IMR-90 (cell line): ENCODE measurements around the gene NAA10. TPM values are rescaled to one million over a fixed set of nuclear protein-coding genes. Genes with fewer than 3 reads are reported as not detected.

ENCODE experiments used
- ATAC-seq: fragments of 200-7000 bp; cut with Tn5 transposase; 2 replicates; pipeline ENCODE4 v1.9.1; 2020; ENCODE audit warnings: low read depth, mild to moderate bottlenecking, moderate library complexity
- BruUV-seq: library from RNA; stranded (reverse); fragments of 400-500 nt; replicated peaks from 2 replicates; lab custom pipeline; 2021; lab: Mats Ljungman, UMichigan
- CTCF ChIA-PET: fragments of 300-600 bp; formaldehyde crosslinking; extraction: SDS; loops from one replicate; lab custom pipeline; 2021; ENCODE audit warnings: antibody characterized with exemption; lab: Yijun Ruan, JAX
- POLR2A ChIA-PET: fragments of 300-600 bp; sonication (Branson Sonifier 250); formaldehyde crosslinking; loops from one replicate; lab custom pipeline; 2022; ENCODE audit warnings: antibody characterized with exemption; ENCODE audit not compliant: unreplicated experiment; lab: Charles Lee
- DNase-seq: peaks from one replicate; pipeline ENCODE4 v3.0.0; 2013
- H2AFZ ChIP-seq: replicated peaks from 2 replicates; pipeline ENCODE3; 2013; ENCODE audit warnings: low read length, mild to moderate bottlenecking; ENCODE audit not compliant: poor library complexity
- H2AK5ac ChIP-seq: 2 replicates; pipeline ENCODE4 v1.6.1; 2013; ENCODE audit warnings: low read depth, low read length, inconsistent platforms
- H2AK9ac ChIP-seq: replicated peaks from 2 replicates; pipeline ENCODE3; 2013; ENCODE audit warnings: mild to moderate bottlenecking, low read depth, low read length, moderate library complexity; ENCODE audit not compliant: poor library complexity
- H2BK120ac ChIP-seq: 2 replicates; pipeline ENCODE4 v1.6.1; 2013; ENCODE audit warnings: low read depth, low read length, inconsistent platforms
- H2BK15ac ChIP-seq: 3 replicates; pipeline ENCODE4 v1.6.1; 2013; ENCODE audit warnings: low read depth, low read length, inconsistent platforms
- H2BK20ac ChIP-seq: 2 replicates; pipeline ENCODE4 v1.6.1; 2013; ENCODE audit warnings: low read depth, mild to moderate bottlenecking, inconsistent platforms, low read length, moderate library complexity
- H2BK5ac ChIP-seq: 2 replicates; pipeline ENCODE4 v1.6.1; 2013; ENCODE audit warnings: mild to moderate bottlenecking, low read depth, low read length, inconsistent platforms; ENCODE audit not compliant: poor library complexity, severe bottlenecking
- H3K14ac ChIP-seq: replicated peaks from 2 replicates; pipeline ENCODE4 v1.6.1; 2013; ENCODE audit warnings: low read depth, low read length, inconsistent platforms
- H3K18ac ChIP-seq: 2 replicates; pipeline ENCODE4 v1.6.1; 2013; ENCODE audit warnings: low read depth, low read length, control low read depth
- H3K23ac ChIP-seq: 2 replicates; pipeline ENCODE4 v1.6.1; 2013; ENCODE audit warnings: low read depth, low read length, inconsistent platforms
- H3K27ac ChIP-seq: 2 replicates; pipeline ENCODE4 v1.5.1; 2013; ENCODE audit warnings: mild to moderate bottlenecking, control low read depth, low read length; ENCODE audit not compliant: insufficient read depth
- H3K27me3 ChIP-seq: 2 replicates; pipeline ENCODE4 v1.6.1; 2013; ENCODE audit warnings: low read length; ENCODE audit not compliant: control insufficient read depth, insufficient read depth
- H3K36me3 ChIP-seq: 2 replicates; pipeline ENCODE4 v1.6.1; 2013; ENCODE audit warnings: low read length, mixed read lengths; ENCODE audit not compliant: control insufficient read depth, insufficient read depth
- H3K4ac ChIP-seq: 2 replicates; pipeline ENCODE4 v1.6.1; 2013; ENCODE audit warnings: low read depth, low read length, inconsistent platforms
- H3K4me1 ChIP-seq: 2 replicates; pipeline ENCODE4 v1.6.1; 2013; ENCODE audit warnings: low read length, mixed read lengths; ENCODE audit not compliant: control insufficient read depth, insufficient read depth
- H3K4me2 ChIP-seq: 2 replicates; pipeline ENCODE4 v1.6.1; 2013; ENCODE audit warnings: low read depth, mild to moderate bottlenecking, control low read depth, low read length, moderate library complexity
- H3K4me3 ChIP-seq: 2 replicates; pipeline ENCODE4 v1.5.1; 2013; ENCODE audit warnings: low read depth, mild to moderate bottlenecking, control low read depth, low read length, moderate library complexity; ENCODE audit not compliant: insufficient read depth
- H3K56ac ChIP-seq: 2 replicates; pipeline ENCODE4 v1.6.1; 2013; ENCODE audit warnings: low read length, inconsistent platforms; ENCODE audit not compliant: insufficient read depth; ENCODE audit errors: extremely low read depth
- H3K79me1 ChIP-seq, 2 experiments: 2 replicates each; pipeline ENCODE4 v1.6.1; 2013; ENCODE audit warnings: low read length in 2 of 2, inconsistent platforms in 1 of 2, low read depth in 1 of 2
- H3K9ac ChIP-seq: 2 replicates; pipeline ENCODE4 v1.6.1; 2013; ENCODE audit warnings: low read depth, low read length, control low read depth
- H3K9me1 ChIP-seq: 2 replicates; pipeline ENCODE4 v1.6.1; 2013; ENCODE audit warnings: low read length, inconsistent platforms; ENCODE audit not compliant: insufficient read depth
- H3K9me3 ChIP-seq: 2 replicates; pipeline ENCODE4 v1.6.1; 2013; ENCODE audit warnings: low read length; ENCODE audit not compliant: control insufficient read depth, insufficient read depth
- H4K20me1 ChIP-seq: 2 replicates; pipeline ENCODE4 v1.6.1; 2013; ENCODE audit warnings: low read length, inconsistent platforms; ENCODE audit not compliant: insufficient read depth
- H4K5ac ChIP-seq: 2 replicates; pipeline ENCODE4 v1.6.1; 2013; ENCODE audit warnings: mild to moderate bottlenecking, low read depth, low read length, control low read depth
- H4K8ac ChIP-seq, 2 experiments: 2 replicates each; pipeline ENCODE4 v1.6.1; 2013; ENCODE audit warnings: low read depth in 2 of 2, low read length in 2 of 2, control low read depth in 1 of 2, inconsistent platforms in 1 of 2
- H4K91ac ChIP-seq: 2 replicates; pipeline ENCODE4 v1.6.1; 2013; ENCODE audit warnings: low read depth, low read length, inconsistent platforms; ENCODE audit not compliant: insufficient read depth
- BHLHE40 ChIP-seq: fragments of 150-350 bp; IDR thresholded peaks from 2 replicates; pipeline ENCODE4 v1.6.1; 2016; ENCODE audit warnings: mild to moderate bottlenecking, low read depth, low read length
- CEBPB ChIP-seq: IDR thresholded peaks from 2 replicates; pipeline ENCODE4 v1.6.1; 2012; ENCODE audit warnings: low read depth, low read length, improper control_type of control experiment
- CHD1 ChIP-seq: IDR thresholded peaks from 2 replicates; pipeline ENCODE4 v1.6.1; 2012; ENCODE audit warnings: low read depth, low read length, improper control_type of control experiment
- CTCF ChIP-seq: conservative IDR thresholded peaks from 2 replicates; pipeline ENCODE4 v1.5.1; 2012; ENCODE audit warnings: mild to moderate bottlenecking, low read depth, low read length, improper control_type of control experiment
- ELK1 ChIP-seq: fragments of 150-350 bp; IDR thresholded peaks from 2 replicates; pipeline ENCODE4 v1.6.1; 2016; ENCODE audit warnings: low read depth, mild to moderate bottlenecking, low read length, moderate library complexity, borderline replicate concordance
- FOS ChIP-seq: fragments of 150-350 bp; IDR thresholded peaks from 2 replicates; pipeline ENCODE4 v1.6.1; 2016; ENCODE audit warnings: low read depth, low read length
- MAFK ChIP-seq: IDR thresholded peaks from 2 replicates; pipeline ENCODE4 v1.6.1; 2012; ENCODE audit warnings: low read depth, low read length, improper control_type of control experiment
- MAZ ChIP-seq: IDR thresholded peaks from 2 replicates; pipeline ENCODE4 v1.6.1; 2012; ENCODE audit warnings: low read depth, mild to moderate bottlenecking, low read length, improper control_type of control experiment, moderate library complexity, borderline replicate concordance
- MXI1 ChIP-seq: IDR thresholded peaks from 2 replicates; pipeline ENCODE4 v1.6.1; 2012; ENCODE audit warnings: low read depth, mild to moderate bottlenecking, low read length, moderate library complexity, borderline replicate concordance
- NFE2L2 ChIP-seq: fragments of 150-350 bp; IDR thresholded peaks from 2 replicates; pipeline ENCODE4 v1.6.1; 2016; ENCODE audit warnings: low read depth, mild to moderate bottlenecking, low read length
- POLR2A ChIP-seq: IDR thresholded peaks from 2 replicates; pipeline ENCODE4 v1.6.1; 2012; ENCODE audit warnings: mild to moderate bottlenecking, low read depth, low read length
- RAD21 ChIP-seq: IDR thresholded peaks from 2 replicates; pipeline ENCODE4 v1.6.1; 2012; ENCODE audit warnings: low read length, improper control_type of control experiment
- RCOR1 ChIP-seq: IDR thresholded peaks from 2 replicates; pipeline ENCODE4 v1.6.1; 2012; ENCODE audit warnings: mild to moderate bottlenecking, low read length, improper control_type of control experiment; ENCODE audit not compliant: insufficient replicate concordance
- RFX5 ChIP-seq: IDR thresholded peaks from 2 replicates; pipeline ENCODE4 v1.8.0; 2012; ENCODE audit warnings: low read depth, mild to moderate bottlenecking, low read length, moderate library complexity
- SMC3 ChIP-seq: fragments of 150-350 bp; IDR thresholded peaks from 2 replicates; pipeline ENCODE4 v1.6.1; 2016; ENCODE audit warnings: low read depth, mild to moderate bottlenecking, antibody characterized with exemption, low read length, moderate library complexity
- USF2 ChIP-seq: fragments of 150-350 bp; IDR thresholded peaks from 2 replicates; pipeline ENCODE4 v1.6.1; 2017; ENCODE audit warnings: mild to moderate bottlenecking, antibody characterized with exemption, low read length, low read depth
- WGBS, 2 experiments: methylation state at CpG; one replicate each; pipeline versions ENCODE4 v1.1.5 to v1.1.7; 2013; ENCODE audit warnings: missing lambda C conversion rate in 2 of 2; ENCODE audit not compliant: insufficient read length in 1 of 2; ENCODE audit errors: extremely low coverage in 2 of 2; 5-methylcytosine and 5-hydroxymethylcytosine counted together
- dilution Hi-C: fragments of 300-500 bp; cut with HindIII; formaldehyde crosslinking; loops from one replicate; pipeline ENCODE4 v1.14.3; 2018; ENCODE audit warnings: low sequenced_read_pairs; ENCODE audit not compliant: unreplicated experiment
- in situ Hi-C: fragments of 300-500 bp; cut with MboI; formaldehyde crosslinking; loops from 3 replicates; pipeline ENCODE4 v1.14.3; 2019; ENCODE audit warnings: low sequenced_read_pairs, inconsistent platforms, mixed read lengths
- intact Hi-C: fragments of 100-400 bp; cut with micrococcal nuclease; formaldehyde crosslinking; loops from 2 replicates; pipeline ENCODE4 v1.10.0; 2022
- polyA plus RNA-seq, 3 experiments: library from polyadenylated mRNA; depleted of rRNA; stranded (reverse); fragments of >200 nt; gene quantifications; 2 replicates each; pipeline ENCODE4 v1.2.3, GENCODE V29; 2012; ENCODE audit warnings: low replicate concordance in 1 of 3
- total RNA-seq: library from RNA; depleted of rRNA; stranded (reverse); fragments of >200 nt; gene quantifications from 2 replicates; pipeline ENCODE4 v1.2.3, GENCODE V29; 2012

Gene NAA10
- total and polyA plus RNA-seq, 2 of the 4 experiments (the other 2 are of a cell fraction), result 98.6 to 172 TPM

GRCh38 chrX:153882557-153882956 lies 52.3 kb downstream of the NAA10 start:
- Histone ChIP-seq H4K91ac (no peak overlapping the region), H2AK9ac (no peak overlapping the region), H4K20me1 (no peaks in the 10 kb centered on the region), H3K79me1 (no peaks in the 10 kb centered on the region), H2BK15ac (no peak overlapping the region), H3K14ac (no peak overlapping the region), H2AK5ac (no peak overlapping the region), H3K4me1 (no peaks in the 10 kb centered on the region), H2AFZ (peak overlapping the region; percentile 58), H3K4me3 (no peak overlapping the region), H2BK20ac (no peak overlapping the region), H3K56ac (no peak overlapping the region), H3K9me1 (no peaks in the 10 kb centered on the region), H2BK120ac (no peak overlapping the region), H2BK5ac (no peak overlapping the region), H3K36me3 (no peaks in the 10 kb centered on the region), H3K23ac (no peak overlapping the region), H3K9ac (no peak overlapping the region), H3K9me3 (no peaks in the 10 kb centered on the region; the same call in 1 of the 2 replicates), H4K5ac (no peak overlapping the region), H4K8ac (no peak overlapping the region), H3K4me2 (no peak overlapping the region), H3K4ac (no peak overlapping the region), H3K27ac (no peak overlapping the region), H3K27me3 (peaks cover 64% of the 10 kb centered on the region), H3K18ac (no peak overlapping the region)
- intact Hi-C loops (no loop called here), dilution Hi-C loops (no loop called here), in situ Hi-C loops (no loop called here)
- WGBS, 2 experiments, result no CpG with 5 or more reads among the region's 7 CpGs
- POLR2A ChIA-PET, result no interaction called here
- DNase-seq (no peak), ATAC-seq (no peak)
- TF ChIP-seq POLR2A (no peak), MAFK (no peak), RFX5 (no peak), CHD1 (no peak), NFE2L2 (no peak), BHLHE40 (no peak), FOS (no peak), USF2 (no peak), MAZ (no peak), RAD21 (no peak), ELK1 (no peak), CEBPB (no peak), RCOR1 (no peak), SMC3 (no peak), CTCF (no peak), MXI1 (no peak)
- CTCF ChIA-PET, result no interaction called here
- BruUV-seq, result no TSS peak
